A549 (cell line): ENCODE data around the gene SMIM43.

Experiments
- CHD2 ChIP-seq: fragments of 150-350 bp; IDR thresholded peaks from 2 replicates; pipeline ENCODE4 v1.6.1; 2014; ENCODE audit warnings: low read length; ENCODE audit not compliant: partially characterized antibody
- ESRRA ChIP-seq: fragments of 150-350 bp; IDR thresholded peaks from 2 replicates; pipeline ENCODE4 v1.6.1; 2014; ENCODE audit warnings: mild to moderate bottlenecking, low read length, borderline replicate concordance
- FOXS1 ChIP-seq: fragments of 250-450 bp; sonication (Bioruptor Pico); IDR thresholded peaks from 2 replicates; pipeline ENCODE4 v1.5.0; 2020; ENCODE audit warnings: mild to moderate bottlenecking, moderate library complexity
- MAFK ChIP-seq: fragments of 450-650 bp; IDR thresholded peaks from 2 replicates; pipeline ENCODE4 v1.6.1; 2014; ENCODE audit not compliant: partially characterized antibody
- MAX ChIP-seq: IDR thresholded peaks from 2 replicates; pipeline ENCODE4 v1.6.1; 2012
- PHF8 ChIP-seq: fragments of 200-600 bp; sonication (generic); IDR thresholded peaks from 2 replicates; pipeline ENCODE4 v1.6.1; 2016; ENCODE audit warnings: low read depth, mild to moderate bottlenecking, antibody characterized with exemption, moderate library complexity, borderline replicate concordance
- POLR2A ChIP-seq: IDR thresholded peaks from 2 replicates; pipeline ENCODE4 v1.6.1; 2012; ENCODE audit warnings: mild to moderate bottlenecking, low read length
- RAD21 ChIP-seq, 2 experiments: fragments of >200 bp in 1 of 2; sonication (Bioruptor Twin) in 1 of 2; formaldehyde crosslinking in 1 of 2; IDR thresholded peaks in 1 of 2; conservative IDR thresholded peaks in 1 of 2; 2 replicates in 1 of 2; 3 replicates in 1 of 2; pipeline ENCODE4 v1.6.1; 2012 to 2018; ENCODE audit warnings: inconsistent platforms in 1 of 2
- RARB ChIP-seq: fragments of 250-450 bp; sonication (Bioruptor Pico); IDR thresholded peaks from 2 replicates; pipeline ENCODE4 v1.8.0; 2021; ENCODE audit warnings: mild to moderate bottlenecking, moderate library complexity
- SMC3 ChIP-seq: fragments of >200 bp; sonication (Bioruptor Twin); formaldehyde crosslinking; IDR thresholded peaks from 3 replicates; pipeline ENCODE4 v1.6.1; 2018; ENCODE audit warnings: inconsistent platforms
- SREBF2 ChIP-seq: fragments of 450-650 bp; IDR thresholded peaks from 2 replicates; pipeline ENCODE4 v1.6.1; 2014; ENCODE audit warnings: mild to moderate bottlenecking, moderate library complexity
- ZSCAN20 ChIP-seq: fragments of 250-450 bp; sonication (Bioruptor Pico); IDR thresholded peaks from 2 replicates; pipeline ENCODE4 v1.8.0; 2022; ENCODE audit warnings: mild to moderate bottlenecking, moderate library complexity
- TF ChIP-seq, protein P1 (sequence below): fragments of >200 bp; sonication (Bioruptor Twin); formaldehyde crosslinking; IDR thresholded peaks from 3 replicates; pipeline ENCODE4 v1.5.1; 2016
- TF ChIP-seq, protein P2 (sequence below): fragments of 200-600 bp; sonication (generic); IDR thresholded peaks from 2 replicates; pipeline ENCODE4 v1.6.1; 2016; ENCODE audit warnings: antibody characterized with exemption, mild to moderate bottlenecking, moderate library complexity

GRCh38 chr4:121711263-121712000, 53.5 kb downstream of the SMIM43 start:
- TF ChIP-seq, protein P1, sequence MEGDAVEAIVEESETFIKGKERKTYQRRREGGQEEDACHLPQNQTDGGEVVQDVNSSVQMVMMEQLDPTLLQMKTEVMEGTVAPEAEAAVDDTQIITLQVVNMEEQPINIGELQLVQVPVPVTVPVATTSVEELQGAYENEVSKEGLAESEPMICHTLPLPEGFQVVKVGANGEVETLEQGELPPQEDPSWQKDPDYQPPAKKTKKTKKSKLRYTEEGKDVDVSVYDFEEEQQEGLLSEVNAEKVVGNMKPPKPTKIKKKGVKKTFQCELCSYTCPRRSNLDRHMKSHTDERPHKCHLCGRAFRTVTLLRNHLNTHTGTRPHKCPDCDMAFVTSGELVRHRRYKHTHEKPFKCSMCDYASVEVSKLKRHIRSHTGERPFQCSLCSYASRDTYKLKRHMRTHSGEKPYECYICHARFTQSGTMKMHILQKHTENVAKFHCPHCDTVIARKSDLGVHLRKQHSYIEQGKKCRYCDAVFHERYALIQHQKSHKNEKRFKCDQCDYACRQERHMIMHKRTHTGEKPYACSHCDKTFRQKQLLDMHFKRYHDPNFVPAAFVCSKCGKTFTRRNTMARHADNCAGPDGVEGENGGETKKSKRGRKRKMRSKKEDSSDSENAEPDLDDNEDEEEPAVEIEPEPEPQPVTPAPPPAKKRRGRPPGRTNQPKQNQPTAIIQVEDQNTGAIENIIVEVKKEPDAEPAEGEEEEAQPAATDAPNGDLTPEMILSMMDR: no peak
- TF ChIP-seq SREBF2 (no peak), ZSCAN20 (CRISPR knock-in tag) (no peak), RAD21 (conservative IDR thresholded peaks at IDR 0.05 in 1 of 2, IDR thresholded peaks at IDR 0.05 in 1 of 2) (no peak), MAFK (no peak), CHD2 (no peak), ESRRA (no peak), SMC3 (no peak; the same call in 2 of the 3 replicates), RARB (CRISPR knock-in tag) (no peak), MAX (peak; percentile 59), FOXS1 (CRISPR knock-in tag) (no peak), PHF8 (0 out of 2 replicates have a peak, but pooled peaks have one; percentile 32), POLR2A (peak; percentile 42)
- TF ChIP-seq, protein P2, sequence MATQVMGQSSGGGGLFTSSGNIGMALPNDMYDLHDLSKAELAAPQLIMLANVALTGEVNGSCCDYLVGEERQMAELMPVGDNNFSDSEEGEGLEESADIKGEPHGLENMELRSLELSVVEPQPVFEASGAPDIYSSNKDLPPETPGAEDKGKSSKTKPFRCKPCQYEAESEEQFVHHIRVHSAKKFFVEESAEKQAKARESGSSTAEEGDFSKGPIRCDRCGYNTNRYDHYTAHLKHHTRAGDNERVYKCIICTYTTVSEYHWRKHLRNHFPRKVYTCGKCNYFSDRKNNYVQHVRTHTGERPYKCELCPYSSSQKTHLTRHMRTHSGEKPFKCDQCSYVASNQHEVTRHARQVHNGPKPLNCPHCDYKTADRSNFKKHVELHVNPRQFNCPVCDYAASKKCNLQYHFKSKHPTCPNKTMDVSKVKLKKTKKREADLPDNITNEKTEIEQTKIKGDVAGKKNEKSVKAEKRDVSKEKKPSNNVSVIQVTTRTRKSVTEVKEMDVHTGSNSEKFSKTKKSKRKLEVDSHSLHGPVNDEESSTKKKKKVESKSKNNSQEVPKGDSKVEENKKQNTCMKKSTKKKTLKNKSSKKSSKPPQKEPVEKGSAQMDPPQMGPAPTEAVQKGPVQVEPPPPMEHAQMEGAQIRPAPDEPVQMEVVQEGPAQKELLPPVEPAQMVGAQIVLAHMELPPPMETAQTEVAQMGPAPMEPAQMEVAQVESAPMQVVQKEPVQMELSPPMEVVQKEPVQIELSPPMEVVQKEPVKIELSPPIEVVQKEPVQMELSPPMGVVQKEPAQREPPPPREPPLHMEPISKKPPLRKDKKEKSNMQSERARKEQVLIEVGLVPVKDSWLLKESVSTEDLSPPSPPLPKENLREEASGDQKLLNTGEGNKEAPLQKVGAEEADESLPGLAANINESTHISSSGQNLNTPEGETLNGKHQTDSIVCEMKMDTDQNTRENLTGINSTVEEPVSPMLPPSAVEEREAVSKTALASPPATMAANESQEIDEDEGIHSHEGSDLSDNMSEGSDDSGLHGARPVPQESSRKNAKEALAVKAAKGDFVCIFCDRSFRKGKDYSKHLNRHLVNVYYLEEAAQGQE: no peak
